GM18526 (cell line): ENCODE results near the gene AP1M2.
A peak's percentile ranks its signal among the peaks of the same experiment; 100 is the strongest.

ENCODE experiments used
- POLR2A ChIP-seq: IDR thresholded peaks from 3 replicates; pipeline ENCODE4 v1.6.1; 2011; ENCODE audit not compliant: insufficient read length; ENCODE audit errors: extremely low read depth

AP1M2 gene

DNA sequence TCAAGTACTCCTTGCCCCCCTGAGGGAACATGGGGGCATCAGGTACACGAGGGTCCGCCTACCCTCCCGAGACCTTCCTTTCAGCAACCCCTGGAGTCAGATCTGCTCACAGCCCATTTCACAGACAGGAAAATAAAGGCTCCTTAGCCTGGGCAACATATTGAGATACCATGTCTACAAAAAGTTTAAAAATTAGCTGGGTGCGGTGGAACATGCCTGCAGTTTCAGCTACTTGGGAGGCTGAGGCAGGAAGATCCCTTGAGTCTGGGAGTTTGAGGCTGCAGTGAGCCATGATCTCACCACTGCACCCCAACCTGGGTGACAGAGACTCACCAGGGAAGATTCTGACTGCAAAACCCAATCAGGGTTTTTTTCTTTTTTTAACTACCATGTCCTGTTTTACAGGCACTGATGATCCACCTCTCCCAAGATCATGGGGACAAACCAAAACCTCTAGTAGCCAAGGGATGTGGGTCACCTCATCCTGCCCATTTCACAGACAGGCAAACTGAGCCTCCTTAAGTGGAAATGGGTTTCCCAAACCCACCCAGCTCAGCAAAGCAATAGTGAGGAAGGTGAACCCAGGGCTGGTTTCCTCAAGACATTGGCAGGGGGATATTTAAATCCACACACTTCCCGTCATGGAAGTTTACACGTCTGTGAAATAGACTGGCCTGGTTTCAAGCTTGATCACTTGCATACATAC is 11.9 kb downstream of the AP1M2 start:
- TF ChIP-seq POLR2A, result no peak

DNA sequence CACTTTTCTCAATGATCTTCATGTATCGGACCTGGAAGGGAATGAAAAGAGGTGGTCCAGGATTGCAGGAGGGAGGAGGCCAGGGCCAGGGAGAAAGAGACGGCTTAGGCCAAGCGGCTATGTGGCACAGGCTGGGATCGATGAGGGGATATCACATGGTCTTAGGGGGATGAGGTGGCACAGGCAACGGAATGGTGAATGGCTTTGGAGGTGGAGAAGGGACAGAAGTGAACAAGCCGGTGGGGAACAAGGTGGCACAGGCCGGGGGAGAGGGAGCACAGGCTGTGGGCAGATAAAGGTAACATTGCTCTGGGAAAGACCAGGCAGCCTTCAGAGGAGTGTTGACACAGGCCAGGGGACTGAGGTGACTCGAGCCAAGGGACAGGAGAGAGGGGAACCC is 12.7 kb downstream of the AP1M2 start:
- TF ChIP-seq POLR2A, result no peak

DNA sequence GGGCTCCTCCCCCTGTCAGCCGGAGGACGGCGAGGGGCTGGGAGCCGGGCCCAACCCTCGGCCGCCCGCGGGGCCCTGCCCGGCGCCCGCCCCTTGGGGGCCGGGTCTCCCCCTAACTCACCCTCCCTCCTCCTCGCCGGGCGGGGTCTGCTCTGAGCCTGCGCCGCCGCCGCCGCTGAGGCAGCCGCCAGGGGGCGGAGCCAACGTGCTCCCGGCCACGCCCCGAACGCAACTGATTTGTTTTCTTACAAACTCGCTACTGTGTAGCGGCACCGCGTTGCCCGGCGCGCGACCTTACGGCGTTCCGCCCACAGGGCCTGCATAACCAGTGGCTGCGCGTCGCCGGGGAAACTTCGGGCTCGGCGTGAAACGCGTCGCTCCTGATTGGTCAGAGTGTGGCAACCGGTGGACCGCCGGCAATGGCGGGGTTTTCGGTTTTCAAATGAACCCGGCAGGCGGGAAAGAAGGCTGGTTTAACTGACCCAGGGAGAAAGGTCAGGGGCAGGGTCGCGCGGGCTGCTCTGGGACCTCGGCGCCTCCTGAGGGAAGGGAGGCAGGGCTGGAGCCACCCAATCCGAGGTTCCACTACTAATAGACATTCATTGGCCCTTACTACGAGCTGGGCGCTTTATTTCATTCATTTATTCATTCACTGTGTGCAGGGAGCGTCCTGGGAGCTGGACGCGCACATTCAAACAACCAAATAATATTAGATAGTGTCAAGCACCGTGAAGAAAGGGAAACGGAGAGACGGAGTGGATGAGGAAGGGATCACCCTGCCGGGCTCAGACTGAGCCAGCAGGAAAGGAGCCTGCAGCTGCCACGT is 18.1 kb downstream of the AP1M2 start, which contains the start of gene CDKN2D:
TSS of gene CDKN2D (minus strand) at position 154 of the 826 bp plus-strand sequence. CDS start 326 bp downstream, outside the sequence.
- peak; percentile 33 for TF ChIP-seq POLR2A

DNA sequence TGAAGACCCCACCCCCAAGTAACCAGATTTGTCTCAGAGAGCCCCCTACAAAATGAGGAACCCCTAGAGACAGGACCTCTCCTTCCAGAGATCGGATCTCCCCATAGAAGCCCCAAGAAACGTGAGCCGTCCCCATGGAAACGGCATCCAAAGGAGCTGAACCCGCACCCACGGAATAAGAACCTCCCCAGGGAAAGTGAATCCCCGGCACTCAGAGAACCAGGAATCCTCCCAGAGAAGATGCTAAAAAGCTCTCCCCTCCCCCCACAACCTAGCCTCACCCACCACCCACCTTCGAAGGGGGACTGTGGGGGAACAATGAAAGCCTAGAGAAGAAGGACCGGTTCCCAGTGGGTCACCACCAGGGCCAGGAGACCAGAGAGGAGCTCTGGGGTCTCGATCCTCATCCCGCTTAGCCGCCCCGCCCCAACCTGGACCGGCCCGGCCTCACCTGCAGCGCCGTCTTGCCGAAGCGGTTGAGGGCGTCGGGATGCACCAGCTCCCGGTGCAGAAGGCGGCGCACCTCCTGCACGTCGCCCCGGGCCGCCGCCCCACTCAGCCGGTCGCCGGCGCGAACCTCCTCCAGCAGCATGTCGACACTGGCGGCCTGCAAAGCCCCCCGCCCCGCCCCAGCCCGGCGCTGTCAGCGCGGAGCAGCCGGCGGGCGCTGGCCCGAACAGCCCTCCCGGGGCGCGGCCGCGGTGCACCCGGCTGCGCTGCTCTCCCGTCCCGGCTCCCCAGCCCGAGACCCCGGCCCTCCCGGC is 18.9 kb downstream of the AP1M2 start:
- no peak for TF ChIP-seq POLR2A

DNA sequence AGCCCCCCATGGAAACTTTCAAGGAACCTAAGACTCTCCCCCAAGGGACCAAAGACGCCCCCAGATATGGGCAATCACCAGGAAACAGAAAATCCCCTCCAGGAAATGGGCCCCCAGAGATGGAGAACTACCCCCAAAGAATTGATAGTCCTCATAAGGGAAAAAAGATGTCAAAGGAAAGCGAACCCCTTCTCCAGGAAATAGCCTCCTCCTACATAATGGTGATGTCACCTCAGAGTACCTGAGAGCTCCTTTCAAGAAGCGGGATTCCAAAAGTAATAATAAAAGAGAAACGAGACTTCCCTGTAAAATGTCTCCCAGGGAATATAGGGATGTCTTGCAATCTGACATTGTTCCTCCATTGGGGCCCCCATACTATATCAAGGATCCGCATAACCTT is 19.5 kb downstream of the AP1M2 start:
- no peak for TF ChIP-seq POLR2A

DNA sequence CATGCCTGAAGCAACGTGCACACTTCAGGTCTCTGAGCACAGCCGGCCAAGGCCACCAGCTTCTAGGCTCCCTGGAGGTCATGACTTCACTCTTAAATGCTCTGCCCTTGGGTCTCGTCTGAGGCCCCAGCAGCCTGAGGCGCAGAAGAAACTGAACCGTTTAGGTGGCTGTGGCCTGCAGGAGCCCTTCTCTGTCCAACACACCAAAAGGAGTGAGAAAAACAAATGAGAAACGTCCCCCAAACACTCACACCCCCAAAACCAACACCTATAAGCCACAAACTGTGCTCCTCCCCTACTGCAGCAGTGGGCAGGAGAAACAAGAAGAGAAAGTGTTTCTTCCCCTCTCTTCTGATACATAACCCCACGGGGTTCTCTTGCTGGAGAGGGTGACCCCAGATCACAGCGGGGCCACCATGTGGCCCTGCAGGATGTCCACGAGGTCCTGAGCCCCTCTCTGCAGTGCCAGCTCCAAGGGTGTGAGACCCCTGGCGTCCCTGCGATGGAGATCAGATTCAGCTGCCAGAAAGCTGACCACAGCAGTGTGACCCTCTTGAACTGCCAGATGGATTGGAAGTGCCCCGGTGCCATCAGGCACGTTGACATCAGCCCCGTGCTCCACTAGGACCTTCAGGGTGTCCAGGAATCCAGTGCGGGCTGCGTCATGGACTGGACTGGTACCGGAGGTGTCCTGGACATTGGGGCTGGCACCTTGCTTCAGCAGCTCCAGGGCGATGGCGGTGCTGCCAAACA is 20.3 kb downstream of the AP1M2 start:
- TF ChIP-seq POLR2A, result no peak

DNA sequence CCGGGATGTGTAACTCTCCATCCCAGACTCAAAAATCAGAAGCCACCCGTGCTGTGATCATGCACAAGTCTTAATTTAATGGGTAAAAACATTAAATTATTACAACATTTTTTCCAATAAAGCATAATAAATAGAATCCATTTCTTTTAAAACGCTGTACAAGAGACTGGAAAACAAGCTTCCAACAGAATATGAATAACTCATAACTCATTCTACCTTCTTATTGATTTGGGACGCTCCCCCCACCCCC is 20.8 kb downstream of the AP1M2 start:
- TF ChIP-seq POLR2A, result no peak

GRCh38 chr19:10565567-10566407 is 21.3 kb downstream of the AP1M2 start, which contains the start of gene KRI1:
KRI1 (minus strand) TSS chr19:10566010; CDS start chr19:10565999, 11 bp downstream.
- peak; percentile 86 for TF ChIP-seq POLR2A

GRCh38 chr19:10565028-10565566 is 22.0 kb downstream of the AP1M2 start:
- no peak for TF ChIP-seq POLR2A

- TF ChIP-seq POLR2A, result no peak
Measured at GRCh38 chr19:10562609-10563008, 24.5 kb downstream of the AP1M2 start.

GRCh38 chr19:10560154-10560553 is 27.0 kb downstream of the AP1M2 start:
- no peak for TF ChIP-seq POLR2A

DNA sequence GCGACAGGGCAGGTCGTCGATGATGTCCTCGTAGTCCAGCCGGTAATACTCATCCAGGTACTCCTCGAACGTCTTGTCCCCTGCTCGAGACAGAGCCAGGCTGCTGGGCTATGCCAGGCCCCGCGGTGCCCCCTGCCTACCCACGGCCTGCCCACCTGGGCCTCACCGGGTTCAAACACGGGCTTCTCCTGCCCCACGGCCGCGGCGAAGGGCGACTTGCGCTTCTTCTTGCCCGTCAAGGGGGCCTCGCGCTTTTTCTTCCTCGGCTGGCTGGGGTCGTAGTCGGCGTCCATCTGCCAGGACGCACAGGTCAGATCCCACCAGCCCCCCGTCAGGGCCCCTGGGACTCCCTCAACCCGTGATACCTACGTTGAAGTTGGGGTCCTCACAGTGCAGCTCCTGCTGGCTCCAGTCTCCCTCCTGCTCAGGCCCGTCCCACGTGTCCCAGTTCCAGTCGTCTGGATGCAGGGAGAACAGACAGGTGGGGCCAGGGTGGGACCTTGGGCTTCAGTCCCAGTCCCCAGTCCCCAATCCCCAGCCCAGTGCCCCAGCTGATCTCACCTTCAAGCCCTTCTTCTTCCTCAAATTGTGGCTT is 29.4 kb downstream of the AP1M2 start:
- TF ChIP-seq POLR2A, result no peak

DNA sequence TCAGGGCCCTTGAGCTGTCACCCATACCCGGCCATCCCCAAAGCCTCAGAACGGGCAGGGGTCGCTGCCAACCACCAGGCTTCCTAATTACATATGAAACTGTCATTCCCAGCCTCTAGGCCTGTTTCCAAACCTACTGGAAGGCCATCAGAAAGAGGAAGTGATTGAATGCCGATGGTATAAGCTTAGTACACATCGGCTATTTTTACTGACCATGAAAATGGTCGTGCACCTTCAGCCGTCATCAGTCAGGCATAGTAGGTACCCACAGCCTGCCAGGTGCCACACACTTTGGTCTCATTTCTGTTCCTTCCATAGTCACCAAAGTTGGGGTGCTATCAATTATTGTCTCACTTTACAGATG is 31.5 kb downstream of the AP1M2 start:
- TF ChIP-seq POLR2A, result no peak
